Activated T-helper 1 cell treated with anti-CD3 and anti-CD28 coated beads, Interleukin-2, amount 50 U/mL, for 16 hours (primary cell): Measurements from ENCODE around the gene TMEM263.
"Not testable (repeated sequence)": the region's sequence is repeated elsewhere in the genome, so short reads cannot be mapped to it uniquely, and the experiment has no call there.

Experiments used
- DNase-seq, 2 donors: peaks; one replicate each; pipeline ENCODE4 v3.0.0-alpha.2; 2020; ENCODE audit warnings: low read depth in 1 of 2, low spot score in 1 of 2

Gene TMEM263

DNA sequence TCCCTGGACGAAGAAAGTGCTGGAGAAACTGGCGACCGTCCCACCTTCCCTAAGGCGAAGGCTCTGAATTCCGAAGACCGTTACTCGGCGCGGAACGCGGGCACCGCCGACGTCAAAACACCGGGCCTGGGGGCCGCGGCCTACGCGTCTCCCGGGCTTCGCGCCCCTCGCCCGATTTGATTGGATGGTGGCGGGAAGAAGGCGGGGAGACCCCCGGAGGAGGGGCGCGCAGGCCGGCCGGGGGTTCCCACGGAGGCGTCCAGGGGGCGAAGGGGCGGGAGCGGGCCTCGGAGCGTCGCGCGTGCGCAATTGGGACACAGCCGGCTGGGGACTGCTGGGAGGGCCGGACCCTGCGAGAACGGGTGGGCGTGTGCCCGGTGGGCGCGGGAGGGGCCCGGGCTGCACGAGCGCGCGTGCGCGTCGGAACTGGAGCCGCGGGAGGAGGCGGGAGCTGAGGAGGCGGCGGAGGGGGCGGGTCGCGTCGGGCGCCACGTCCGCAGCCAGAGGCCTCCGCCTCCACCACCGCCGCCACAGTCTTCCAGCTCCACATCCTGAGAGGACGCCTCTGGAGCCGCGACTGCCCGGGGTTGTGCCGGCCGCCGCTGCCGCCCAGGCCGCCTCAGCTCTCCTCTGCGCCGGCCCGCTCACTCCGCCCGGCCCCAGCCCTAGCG, at the start of gene TMEM263:
TMEM263 (plus strand) TSS at position 531 of the 671 bp plus-strand sequence. CDS start 11,210 bp downstream, outside the sequence.
- DNase-seq, result peak; percentile 76 to 91

DNA sequence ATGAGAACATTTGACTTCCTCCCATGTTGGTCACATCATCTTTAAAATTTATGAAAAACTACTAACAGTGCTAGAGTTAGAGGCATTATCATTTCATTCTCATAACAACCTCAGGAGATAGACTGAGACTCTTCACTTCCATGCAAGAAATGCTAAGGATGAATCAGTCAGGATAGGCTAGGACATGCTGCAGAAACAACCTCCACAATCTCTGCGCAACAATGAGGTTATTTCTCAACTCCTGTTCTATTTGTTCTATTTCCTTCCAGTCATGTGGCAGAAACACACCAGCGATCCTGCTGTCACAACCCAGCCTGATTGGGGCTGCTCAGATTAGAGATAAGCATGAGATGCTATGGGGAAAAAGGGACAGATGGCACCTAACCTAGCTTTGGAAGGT, 49.0 kb upstream of the TMEM263 start:
- DNase-seq, result no peak

DNA sequence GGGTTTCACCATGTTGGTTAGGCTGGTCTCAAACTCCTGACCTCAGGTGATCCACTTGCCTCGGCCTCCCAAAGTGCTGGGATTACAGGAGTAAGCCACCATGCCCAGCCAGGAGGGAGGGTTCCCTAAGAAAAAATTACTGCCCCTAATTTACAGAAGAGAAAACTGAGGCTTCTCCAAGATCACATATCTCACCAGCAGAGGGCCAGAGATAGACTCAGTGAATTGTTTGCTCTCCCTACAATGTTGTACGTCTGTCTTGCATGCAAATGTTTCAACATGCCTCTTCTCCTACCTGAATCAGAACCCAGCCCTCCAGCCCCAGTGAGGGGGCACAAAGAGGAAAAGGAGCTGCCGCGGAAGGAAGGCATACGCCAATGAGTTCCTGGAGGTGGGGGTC, 48.3 kb upstream of the TMEM263 start:
- DNase-seq, result no peak

DNA sequence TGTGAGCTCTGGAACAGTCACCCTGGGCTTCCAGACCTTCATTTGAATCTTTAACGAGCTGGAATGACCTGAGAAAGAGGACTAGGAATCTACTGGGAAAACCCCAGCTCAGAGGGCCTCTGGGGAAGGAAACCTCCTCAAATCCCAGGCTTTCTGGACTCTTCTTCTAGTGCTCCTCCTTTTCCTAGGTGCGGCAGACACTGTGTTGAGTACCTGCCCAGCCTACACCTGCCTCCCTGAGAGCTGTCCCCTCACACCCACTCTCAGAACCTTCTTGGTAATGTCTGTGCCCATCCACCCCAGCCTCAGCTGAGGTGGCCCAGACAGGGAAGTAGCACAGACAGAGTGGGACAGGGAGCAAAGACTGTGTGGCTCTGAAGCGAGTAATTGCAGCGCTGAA, 47.9 kb upstream of the TMEM263 start:
- DNase-seq, result no peak

DNA sequence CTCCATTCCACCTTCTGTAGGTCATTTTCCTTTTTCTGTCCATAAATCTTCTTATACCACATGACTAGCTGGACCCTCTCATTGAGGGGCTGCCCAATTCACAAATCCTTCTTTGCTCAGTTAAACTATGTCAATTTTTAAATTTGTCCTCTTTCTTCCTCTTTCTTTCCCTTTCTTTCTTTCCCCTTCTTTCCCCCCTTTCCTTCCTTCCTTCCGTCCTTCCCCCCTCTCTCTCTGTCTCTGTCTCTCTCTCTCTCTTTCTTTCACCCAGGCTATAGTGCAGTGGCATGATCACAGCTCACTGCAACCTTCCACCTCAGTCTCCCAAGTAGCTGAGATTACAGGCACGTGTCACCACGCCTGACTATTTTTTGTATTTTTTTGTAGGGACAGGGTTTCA, 47.1 kb upstream of the TMEM263 start:
- DNase-seq, result no peak

DNA sequence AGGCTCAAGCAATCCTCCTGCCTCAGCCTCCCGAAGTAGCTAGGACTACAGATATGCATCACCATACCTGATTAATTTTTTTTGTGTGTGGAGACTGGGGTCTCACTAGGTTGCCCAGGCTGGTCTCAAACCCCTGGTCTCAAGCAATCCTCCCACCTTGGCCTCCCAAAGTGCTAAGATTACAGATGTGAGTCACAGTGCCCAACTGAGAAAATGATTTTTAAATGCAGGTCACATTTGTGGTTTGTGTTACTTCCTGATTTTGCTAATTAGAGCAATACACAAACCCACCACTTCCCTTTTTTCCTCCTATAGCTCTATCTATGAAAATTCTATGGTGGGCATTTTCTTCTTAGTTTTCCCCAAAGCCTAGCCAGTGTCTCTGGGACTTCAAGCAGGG, 45.5 kb upstream of the TMEM263 start:
- no peak for DNase-seq

DNA sequence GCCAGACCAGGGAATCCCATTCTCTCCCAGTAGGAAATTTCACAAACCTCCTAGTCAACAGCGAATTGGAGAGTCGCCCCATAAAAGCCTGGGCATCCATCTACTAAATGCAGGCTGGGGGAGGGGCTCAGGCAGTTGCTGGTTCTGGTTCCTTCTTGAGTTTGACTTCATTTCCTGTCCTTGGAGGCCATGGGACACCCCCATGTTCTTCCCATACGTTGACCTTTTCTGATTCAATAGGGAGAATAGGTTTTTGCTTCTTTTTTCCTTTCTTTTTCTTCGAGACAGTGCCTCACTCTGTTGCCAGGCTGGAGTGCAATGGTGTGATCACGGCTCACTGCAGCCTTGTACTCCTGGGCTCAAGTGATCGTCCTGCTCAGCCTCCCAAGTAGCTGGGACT, 44.1 kb upstream of the TMEM263 start:
- no peak for DNase-seq

DNA sequence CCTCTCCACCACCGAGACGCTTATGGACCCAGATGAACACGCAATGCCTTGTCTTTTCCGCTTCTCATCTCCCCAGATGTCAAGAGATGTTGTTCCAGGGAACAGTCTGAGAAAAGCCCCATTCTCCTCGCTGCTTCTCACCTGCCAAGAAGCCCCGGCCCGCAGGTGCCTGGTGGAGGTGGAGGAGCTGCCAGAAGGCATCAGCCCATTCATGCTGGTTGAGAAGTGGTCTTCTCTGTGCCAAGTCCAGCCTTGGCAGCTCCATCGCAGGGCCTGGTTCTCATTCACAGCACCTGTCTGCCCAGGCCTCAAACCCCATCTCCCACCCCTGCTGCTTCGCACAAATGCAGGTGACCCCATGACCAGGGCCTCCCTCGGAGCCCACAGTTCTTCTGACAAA, 42.3 kb upstream of the TMEM263 start:
- no peak for DNase-seq

DNA sequence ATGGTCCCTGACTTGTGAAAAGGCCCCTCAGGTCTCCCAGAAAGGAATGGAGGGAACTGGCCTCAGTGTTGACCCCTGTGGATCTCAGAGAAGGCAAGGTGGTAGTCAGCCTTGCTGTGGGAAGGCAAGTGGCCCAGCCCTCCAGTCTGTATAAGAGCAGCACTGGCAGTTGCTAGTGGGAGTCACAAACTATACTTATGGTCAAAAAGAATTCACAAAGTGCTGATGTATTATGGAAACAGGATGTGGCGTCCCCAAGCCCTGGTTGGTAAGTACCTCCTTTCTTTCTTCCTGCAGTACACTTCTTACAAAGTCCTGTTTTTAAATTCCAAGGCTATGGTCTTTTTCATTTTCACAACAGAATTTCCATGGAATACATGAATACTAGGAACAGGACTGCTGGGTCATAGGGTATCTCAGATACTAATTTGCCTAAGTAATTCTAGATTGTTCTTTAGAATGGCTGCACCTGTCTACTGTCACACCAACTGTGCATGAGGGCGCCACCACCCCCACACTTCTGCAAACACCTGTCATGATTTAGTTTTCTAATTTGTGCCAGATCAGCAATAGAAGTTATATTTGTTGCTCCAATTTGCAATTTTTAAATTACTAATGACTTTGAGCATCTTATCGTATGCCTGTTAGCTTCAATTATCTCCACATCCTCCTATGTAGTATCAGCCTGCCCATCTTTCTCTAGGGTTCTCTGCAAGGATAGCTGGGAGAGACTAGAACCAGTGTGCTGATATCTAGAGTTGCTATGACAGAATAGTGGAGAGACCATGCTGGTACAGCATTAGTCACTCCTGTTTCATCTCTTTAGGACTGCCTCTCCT, 40.7 kb upstream of the TMEM263 start:
- no peak for DNase-seq

DNA sequence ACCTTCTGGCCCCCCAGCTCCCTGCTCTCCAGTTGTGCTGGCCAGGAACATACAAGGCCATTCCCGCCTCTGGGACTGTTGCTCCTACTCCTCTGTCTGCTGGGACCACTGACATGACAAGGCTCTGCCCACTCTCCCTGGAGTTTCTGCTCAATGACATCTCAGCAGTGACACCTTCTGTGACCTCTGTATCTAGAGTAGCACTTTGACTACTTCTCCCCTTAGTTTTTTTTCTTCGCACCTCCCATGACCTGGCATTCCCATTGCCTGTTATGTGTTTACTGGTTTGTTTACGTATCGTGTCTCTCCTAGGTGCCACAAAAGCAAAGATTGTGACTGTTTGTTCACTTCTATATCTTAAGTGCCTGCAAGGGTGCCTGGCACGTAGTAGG, 40.1 kb upstream of the TMEM263 start:
- DNase-seq, result no peak

DNA sequence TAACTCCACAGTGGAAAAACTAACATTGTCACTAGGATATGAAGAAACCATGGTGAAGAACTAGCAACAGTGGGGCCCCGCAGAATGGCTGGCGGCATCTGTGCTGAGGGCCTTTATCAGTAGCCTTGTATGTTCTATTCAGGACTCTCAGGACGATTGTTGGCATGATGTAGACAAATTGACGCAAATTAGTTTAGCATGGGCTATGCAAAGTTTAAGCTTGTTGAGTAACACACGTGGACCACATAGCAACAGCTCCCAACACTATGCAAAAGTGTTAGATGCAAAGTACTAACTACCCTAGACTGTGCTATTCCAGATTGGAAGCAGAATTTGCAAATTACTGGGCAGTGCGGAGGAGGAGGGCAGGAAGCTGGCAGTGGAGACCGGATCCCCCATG, 38.2 kb upstream of the TMEM263 start:
- DNase-seq, result no peak

DNA sequence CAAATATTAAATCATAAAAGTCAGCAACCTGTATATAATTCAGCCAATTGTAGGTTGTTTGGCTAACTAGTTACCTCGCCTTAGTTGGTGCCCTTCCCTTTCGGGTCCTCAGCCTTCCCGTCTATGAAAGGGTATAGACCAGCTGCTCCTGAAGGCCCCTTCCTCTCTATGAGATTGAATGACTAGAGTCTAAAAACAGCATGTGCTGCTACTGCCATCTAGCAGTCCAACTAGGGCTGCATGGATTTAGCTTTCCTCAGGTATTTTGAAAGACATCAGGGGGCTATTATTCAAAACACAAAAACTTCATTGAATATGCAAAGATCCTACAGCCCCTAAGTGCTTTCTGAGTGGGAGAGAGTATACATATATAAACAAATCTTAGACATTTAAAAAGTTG, 37.0 kb upstream of the TMEM263 start:
- DNase-seq, result no peak

DNA sequence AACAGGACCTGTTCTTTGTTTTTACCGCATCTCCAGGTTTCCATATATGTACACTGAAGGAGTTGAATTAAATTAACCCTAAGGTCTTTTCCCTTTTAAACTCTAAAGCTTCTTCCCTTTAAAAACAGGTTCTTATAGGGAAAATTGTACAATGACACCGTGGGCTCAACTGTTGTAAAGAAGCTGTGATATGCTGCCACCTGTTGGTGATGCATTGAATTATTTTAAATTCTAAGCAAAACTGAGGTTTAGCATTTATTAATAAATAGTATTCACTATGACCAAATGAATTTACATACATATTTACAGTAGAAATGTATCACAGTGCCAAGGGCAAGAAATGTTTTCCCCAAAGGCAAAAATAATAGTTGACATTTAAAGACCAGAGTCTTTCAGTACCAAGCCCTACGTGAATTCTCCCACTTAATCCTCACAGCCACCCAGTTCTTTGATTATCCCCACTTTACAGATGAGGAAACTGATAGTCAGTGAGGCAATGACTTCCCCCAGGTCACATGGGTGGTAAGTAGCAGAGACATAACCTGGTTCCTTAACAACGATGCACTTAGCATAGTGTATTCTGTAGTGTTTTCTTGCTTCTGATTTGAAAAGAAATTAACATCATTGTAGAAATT, 35.7 kb upstream of the TMEM263 start:
- DNase-seq, result no peak

DNA sequence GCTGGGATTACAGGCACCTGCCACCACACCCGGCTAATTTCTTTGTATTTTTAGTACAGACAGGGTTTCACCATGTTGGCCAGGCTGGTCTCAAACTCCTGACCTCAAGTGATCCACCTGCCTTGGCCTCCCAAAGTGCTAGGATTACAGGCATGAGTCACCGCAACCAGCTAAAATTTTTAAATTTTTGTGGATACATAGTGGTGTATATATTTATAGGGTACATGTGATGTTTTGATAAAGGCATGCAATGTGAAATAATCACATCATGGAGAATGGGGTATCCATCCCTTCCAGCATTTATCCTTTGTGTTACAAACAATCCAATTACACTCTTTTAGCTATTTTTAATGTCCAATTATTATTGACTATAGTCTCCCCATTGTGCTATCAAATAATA, 33.7 kb upstream of the TMEM263 start:
- DNase-seq, result not testable (repeated sequence)

DNA sequence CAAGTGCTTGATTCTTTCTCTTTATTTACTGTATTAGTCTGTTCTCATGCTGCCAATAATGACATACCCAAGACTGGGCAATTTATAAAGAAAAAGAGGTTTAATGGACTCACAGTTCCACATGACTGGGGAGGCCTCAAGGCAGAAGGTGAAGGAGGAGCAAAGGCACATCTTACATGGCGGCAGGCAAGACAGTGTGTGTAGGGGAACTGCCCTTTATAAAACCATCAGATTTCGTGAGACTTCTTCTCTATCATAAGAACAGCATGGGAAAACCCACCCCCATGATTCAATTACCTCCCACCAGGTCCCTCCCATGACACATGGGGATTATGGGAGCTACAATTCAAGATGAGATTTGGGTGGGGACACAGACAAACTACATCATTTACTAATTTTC, 32.1 kb upstream of the TMEM263 start:
- not testable (repeated sequence) for DNase-seq

DNA sequence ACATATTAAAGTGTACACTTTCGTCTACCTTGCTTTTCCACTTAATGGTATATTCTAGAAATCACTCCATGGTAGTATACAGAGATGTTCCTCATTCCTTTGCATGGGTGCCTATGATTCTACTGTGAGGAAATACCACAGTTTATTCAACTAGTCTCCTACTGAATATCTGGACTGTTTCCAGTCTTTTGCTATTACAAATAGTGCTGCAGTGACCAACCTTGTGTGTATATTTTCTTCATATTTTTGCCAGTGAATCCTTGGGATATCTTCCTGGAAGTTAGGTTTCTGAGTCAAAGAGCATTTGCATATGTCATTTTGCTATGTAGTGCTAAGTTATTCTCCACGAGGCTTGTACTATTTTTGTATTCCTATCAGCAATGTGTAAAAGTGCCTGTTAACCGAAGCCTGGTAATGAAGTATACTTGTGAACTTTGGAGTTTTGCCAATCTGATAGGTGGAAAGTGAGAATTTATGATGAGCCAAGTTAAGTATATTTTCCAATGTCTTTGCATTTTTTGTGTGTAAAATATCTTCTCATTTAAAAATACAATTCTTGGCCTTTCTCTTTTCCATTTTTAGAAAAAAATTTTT, 31.3 kb upstream of the TMEM263 start:
- DNase-seq, result no peak

DNA sequence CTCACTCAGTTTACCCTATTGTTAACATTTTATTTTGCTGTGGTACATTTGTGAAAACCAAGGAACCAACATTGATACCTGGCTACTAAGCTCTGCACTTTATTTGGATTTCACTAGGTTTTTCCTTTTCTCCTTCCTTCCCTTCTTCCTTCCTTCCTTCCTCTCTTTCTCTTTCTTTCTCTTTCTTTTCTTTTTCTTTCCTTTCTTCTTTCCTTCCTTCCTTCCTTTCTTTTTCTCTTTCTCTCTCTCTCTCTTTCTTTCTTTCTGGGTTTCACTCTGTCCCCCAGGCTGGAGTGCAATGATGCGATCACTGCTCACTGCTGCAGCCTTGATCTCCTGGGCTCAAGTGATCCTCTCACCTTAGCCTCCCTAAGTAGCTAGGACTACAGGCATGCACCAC, 29.1 kb upstream of the TMEM263 start:
- DNase-seq, result no peak

DNA sequence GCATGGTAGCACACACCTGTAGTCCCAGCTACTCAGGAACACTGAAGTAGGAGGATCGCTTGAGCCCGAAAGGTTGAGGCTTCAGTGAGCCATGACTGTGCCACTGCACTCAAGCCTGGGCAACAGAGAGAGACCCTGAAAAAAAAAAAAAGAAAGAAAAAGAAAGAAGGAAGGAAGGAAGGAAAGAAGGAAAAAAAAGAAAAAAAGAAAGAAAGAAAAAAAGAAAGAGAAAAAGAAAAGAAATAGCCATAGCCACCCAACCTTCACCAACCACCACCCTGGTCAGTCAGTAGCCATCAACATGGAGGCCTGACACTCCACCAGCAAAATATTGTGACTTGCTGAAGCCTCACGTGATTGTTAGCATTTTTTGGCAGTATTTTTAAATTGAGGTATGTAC, 21.4 kb upstream of the TMEM263 start:
- DNase-seq, result no peak

DNA sequence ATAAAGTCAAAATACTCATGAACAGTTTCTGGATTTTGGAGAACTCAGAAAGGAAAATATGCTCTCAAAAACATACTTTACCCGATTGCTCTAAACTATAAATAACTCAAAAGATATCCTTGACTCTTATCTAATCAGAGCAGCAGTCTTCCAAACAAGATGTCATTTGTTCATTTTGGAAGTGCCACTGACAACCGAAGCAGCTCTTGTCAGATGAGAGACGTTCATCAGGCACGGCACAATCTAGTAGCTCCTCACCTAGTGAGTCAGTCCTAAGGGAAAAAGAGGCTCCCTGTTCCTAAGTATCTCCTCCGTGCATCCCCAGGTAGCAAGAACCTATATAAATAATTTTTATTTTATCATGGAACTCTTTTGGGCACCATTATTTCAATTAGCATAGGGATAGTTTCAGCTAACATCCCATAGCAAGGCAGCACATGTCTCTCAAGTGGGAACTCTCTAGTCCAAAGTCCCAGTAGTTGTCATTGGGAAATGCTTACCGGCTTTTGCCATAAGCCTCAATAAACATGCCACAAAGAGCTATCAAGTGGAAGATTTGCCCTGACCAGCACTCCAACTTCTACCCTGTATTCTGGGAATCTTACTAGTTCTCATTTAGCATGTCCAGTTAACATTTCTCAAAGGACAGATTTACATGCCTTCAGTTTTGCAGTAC, 14.1 kb upstream of the TMEM263 start:
- DNase-seq, result no peak

DNA sequence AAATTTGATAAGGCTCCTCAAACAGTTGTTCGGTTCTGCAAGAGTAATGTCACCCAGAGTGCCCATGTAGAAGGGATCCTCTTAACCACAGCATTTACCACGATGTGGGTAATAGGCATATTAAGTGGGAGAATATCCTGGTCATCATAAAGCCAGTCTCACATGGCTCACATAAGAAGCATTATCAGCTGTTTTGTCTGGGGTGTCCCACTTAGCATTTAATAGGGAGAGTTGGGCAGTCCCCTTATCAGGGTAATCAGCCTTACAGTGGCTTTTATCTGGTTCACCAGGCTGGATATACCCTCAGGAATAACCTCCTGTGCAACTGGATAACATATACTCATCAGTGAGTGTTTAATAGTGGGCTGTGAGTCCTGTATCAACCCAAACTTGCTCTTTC, 12.9 kb upstream of the TMEM263 start:
- DNase-seq, result no peak

DNA sequence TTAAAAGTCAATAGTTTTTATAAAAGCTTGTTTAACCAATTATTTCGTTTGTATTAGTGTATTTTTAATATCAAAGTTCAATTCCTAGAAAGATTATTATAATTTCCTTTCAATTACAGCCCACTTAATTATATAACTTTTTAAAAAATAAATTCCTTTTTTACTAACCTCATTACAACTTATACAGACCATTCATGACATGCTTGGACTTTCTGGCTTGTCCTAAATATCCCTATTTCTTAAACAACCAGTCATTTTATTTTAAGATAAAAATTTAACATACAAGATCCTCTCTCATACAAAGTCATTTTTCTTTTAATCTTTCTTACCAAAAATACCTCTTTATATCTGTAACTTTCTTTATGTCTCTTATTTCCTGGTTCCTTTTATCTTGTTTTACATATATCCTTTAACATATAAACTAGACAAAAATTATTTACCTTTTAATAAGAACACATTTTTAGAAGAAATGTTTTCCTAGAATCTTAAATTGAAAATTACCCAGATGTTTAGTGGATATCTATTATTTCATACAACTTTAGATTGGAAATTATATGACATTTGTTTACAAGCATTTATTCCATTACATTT, 10.4 kb upstream of the TMEM263 start:
- no peak for DNase-seq
